Cardiac fibroblast (primary cell): ENCODE measurements around the gene PCDHGA4.

Experiments used
- DNase-seq, 2 donors: peaks; one replicate each; pipeline versions ENCODE4 v3.0.0 to v3.0.0-alpha.2; 2010; ENCODE audit warnings: low read depth in 2 of 2
- H3K4me3 ChIP-seq, 2 donors: replicated peaks in 1 of 2; 1 replicate in 1 of 2; 2 replicates in 1 of 2; pipeline ENCODE4 v1.5.1; 2011; ENCODE audit warnings: low read depth in 2 of 2, low read length in 2 of 2, mild to moderate bottlenecking in 2 of 2, moderate library complexity in 1 of 2
- TF ChIP-seq, protein P1 (sequence below): IDR thresholded peaks from one replicate; pipeline ENCODE4 v1.5.1; 2011; ENCODE audit warnings: low read depth, mild to moderate bottlenecking, low read length, inconsistent platforms

Gene PCDHGA4

DNA sequence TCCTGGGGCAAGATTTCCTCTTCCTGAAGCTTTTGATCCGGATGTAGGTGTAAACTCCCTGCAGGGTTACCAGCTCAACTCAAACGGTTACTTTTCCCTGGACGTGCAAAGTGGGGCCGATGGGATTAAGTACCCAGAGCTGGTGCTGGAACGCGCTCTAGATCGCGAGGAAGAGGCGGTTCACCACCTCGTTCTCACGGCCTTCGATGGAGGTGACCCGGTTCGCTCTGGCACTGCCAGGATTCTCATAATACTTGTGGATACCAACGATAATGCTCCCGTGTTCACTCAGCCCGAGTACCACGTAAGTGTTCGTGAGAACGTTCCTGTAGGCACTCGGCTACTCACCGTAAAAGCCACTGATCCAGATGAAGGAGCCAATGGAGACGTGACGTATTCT, 820 bp downstream of the PCDHGA4 start:
- no peak for DNase-seq
- peak overlapping the region in 1 of 2 donors; percentile 52 for H3K4me3 ChIP-seq
- TF ChIP-seq, protein P1, sequence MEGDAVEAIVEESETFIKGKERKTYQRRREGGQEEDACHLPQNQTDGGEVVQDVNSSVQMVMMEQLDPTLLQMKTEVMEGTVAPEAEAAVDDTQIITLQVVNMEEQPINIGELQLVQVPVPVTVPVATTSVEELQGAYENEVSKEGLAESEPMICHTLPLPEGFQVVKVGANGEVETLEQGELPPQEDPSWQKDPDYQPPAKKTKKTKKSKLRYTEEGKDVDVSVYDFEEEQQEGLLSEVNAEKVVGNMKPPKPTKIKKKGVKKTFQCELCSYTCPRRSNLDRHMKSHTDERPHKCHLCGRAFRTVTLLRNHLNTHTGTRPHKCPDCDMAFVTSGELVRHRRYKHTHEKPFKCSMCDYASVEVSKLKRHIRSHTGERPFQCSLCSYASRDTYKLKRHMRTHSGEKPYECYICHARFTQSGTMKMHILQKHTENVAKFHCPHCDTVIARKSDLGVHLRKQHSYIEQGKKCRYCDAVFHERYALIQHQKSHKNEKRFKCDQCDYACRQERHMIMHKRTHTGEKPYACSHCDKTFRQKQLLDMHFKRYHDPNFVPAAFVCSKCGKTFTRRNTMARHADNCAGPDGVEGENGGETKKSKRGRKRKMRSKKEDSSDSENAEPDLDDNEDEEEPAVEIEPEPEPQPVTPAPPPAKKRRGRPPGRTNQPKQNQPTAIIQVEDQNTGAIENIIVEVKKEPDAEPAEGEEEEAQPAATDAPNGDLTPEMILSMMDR: no peak

DNA sequence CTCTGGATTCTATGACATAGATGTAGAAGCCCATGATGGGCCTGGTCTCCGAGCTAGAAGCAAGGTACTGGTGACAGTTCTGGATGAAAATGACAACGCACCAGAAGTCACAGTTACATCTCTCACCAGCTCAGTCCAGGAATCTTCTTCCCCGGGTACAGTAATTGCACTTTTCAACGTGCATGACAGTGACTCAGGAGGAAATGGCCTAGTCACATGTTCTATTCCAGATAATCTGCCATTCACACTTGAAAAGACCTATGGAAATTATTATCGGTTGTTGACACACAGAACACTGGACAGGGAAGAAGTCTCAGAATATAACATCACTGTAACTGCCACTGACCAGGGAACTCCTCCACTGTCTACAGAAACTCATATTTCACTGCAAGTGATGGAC, 1.3 kb downstream of the PCDHGA4 start:
- H3K4me3 ChIP-seq: no peak overlapping the region
- TF ChIP-seq, protein P1: no peak
- DNase-seq: no peak

- H3K4me3 ChIP-seq: no peak overlapping the region
- DNase-seq: no peak
- TF ChIP-seq, protein P1: no peak
Measured at GRCh38 chr5:141356950-141357349, 2.1 kb downstream of the PCDHGA4 start.

DNA sequence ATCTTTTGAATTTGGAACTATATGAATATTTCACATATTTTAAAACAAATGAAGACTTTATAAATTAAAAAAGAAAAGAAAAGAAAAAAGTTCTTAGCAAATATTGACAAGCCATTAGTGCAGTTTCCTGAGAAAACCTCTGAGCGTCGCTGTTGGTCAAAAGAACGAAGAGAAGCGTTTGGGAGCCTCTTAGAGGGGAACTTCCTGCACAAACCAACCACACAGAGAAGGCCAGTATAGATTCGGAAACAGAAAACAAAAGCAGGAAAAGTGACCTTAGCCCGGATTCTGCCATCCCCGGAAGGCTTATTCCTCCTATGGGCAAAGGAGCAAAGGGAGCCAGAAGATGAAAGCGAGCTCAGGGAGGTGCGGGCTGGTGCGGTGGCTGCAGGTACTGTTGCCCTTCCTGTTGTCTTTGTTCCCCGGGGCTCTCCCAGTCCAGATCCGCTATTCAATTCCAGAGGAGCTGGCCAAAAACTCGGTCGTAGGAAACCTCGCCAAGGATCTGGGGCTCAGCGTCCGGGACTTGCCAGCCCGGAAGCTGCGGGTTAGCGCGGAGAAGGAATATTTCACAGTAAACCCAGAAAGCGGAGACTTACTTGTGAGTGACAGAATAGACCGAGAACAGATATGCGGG, 5.1 kb downstream of the PCDHGA4 start, which contains the start of gene PCDHGB2:
Gene PCDHGB2 (plus strand): TSS at position 205 of the 637 bp plus-strand sequence. CDS start 142 bp downstream, at position 347.
- H3K4me3 ChIP-seq: peak within 1 kb of the TSS; percentile 9 to 43
- peak; percentile 47 to 70 for DNase-seq
- TF ChIP-seq, protein P1: peak; percentile 35

GRCh38 chr5:141360685-141361084, 5.9 kb downstream of the PCDHGA4 start:
- TF ChIP-seq, protein P1: no peak
- H3K4me3 ChIP-seq: no peak overlapping the region
- DNase-seq: no peak

DNA sequence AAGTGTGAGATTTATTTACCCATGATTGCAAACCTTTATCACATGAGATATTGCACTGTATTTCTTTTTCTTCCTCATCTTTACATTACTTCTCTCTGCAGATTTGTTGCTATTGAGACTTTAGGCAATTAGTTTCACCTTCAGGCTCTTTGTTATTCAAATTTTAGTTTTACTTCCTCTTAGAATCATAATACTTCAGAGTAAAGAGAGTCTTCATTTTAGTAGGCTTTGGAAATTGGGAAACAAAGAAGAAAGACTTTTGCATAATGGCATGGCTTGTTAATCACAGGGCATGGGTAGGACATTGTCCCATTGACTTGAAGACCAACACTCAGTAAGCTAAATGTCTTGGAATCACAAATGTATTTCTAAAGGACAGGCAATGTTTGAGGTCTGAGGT, 7.9 kb downstream of the PCDHGA4 start:
- TF ChIP-seq, protein P1: no peak
- H3K4me3 ChIP-seq: no peak overlapping the region
- no peak for DNase-seq
